GM12872 (cell line): Measurements from ENCODE around the gene ARHGAP45.

Experiments used
- TF ChIP-seq, protein P1 (sequence below): IDR thresholded peaks from 3 replicates; pipeline ENCODE4 v1.5.1; 2011; ENCODE audit warnings: low read depth, mild to moderate bottlenecking, low read length, moderate library complexity; ENCODE audit not compliant: insufficient read depth

Gene ARHGAP45

DNA sequence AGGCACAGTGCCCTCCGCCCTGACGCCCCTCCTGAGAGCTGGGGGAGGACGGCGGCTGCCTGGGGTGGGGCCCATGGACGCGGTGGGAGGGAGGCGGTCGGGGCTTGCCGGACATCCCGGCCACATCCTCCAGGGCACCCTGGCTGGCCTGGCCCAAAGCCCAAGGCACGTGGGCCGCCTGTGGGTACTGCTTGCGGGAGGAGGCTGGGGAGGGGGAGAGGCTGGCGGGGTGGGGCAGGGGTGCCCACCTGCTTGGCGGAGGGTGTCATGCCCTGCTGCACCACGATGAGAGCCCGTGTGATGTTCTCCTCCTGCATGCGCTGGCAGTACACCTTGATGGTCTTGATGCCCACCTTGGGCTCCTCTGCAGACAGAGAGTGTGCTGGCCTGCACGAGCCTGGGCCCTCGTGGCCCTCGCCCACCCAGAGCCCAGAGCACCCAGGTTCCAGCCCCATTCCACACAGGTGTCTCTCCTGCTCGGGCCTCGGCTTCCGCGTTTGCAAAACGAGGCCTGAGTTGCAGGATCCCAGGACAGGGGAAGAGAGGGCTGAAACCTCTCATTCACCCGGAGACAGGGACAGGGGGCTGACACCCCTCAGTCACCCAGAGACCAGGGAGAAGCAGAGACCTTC is 24.7 kb downstream of the ARHGAP45 start:
- TF ChIP-seq, protein P1, sequence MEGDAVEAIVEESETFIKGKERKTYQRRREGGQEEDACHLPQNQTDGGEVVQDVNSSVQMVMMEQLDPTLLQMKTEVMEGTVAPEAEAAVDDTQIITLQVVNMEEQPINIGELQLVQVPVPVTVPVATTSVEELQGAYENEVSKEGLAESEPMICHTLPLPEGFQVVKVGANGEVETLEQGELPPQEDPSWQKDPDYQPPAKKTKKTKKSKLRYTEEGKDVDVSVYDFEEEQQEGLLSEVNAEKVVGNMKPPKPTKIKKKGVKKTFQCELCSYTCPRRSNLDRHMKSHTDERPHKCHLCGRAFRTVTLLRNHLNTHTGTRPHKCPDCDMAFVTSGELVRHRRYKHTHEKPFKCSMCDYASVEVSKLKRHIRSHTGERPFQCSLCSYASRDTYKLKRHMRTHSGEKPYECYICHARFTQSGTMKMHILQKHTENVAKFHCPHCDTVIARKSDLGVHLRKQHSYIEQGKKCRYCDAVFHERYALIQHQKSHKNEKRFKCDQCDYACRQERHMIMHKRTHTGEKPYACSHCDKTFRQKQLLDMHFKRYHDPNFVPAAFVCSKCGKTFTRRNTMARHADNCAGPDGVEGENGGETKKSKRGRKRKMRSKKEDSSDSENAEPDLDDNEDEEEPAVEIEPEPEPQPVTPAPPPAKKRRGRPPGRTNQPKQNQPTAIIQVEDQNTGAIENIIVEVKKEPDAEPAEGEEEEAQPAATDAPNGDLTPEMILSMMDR: no peak

DNA sequence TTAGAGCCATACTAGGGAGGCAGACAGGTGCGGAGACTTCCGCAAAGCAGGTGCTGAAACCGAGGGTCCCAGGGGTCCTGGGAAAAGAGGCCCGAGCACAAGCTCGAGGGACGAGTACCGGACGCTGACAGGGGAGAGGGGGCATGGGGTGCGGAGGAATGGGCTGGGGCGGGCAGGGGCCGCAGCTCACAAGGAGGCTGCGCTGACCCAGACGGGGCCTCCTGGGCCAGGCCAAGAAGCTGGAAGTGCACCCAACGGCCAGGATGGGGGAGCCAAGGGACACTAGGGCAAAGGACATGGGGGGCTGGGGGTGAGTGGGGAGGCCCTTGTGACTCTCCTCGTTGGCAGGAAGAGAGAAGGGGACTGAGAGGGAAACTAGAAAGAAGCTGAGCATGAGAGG is 26.4 kb downstream of the ARHGAP45 start:
- TF ChIP-seq, protein P1: no peak

DNA sequence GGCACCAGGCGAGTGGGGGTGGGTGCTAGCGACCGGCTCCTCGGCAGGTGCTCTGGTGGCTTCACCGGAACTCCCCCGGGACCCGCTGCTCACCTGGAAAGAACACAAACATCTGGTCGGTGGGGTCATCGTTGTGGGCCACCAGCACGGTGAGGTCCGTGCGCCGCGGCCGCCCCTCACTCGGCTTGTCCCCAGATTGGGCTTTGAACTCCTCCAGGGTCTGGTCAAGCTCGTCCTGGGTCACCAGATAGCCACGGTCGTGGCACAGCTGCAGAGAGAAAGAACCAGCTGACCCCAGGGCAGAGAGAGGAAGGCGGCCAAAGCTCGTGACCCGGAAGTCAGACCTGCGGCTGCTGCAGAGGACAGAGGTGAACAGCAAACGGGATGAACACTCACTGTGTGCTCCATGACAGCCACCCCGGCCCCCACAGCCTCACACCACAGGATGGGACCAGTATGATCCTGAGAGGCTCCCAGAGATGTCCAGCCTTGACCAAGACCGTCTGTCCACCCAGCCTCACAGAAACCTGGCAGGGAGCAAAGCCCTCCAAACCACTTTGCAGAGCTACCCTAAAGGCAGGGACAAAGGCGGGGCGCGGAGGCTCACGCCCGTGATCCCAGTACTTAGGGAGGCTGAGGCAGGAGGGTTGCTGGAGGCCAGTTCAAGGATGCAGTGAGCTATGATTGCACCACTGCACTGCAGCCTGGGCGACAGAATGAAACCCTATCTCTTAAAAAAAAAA is 27.0 kb downstream of the ARHGAP45 start:
- TF ChIP-seq, protein P1: no peak

DNA sequence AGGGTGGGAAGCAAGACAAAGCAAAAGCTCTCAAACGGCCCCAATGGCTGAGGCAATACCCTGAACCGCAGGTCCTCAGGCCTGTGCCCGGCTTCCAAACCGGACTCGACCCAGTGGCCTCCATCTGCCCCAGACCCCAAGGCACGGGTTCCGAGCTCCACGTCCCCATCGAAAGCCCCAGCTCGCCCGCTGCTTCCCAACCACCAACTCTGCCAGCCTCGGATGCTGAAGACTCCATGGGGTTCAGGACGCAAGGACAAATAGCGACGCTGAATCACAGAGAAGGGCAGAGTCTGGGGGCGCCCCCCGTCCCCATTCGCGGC is 27.6 kb downstream of the ARHGAP45 start:
- TF ChIP-seq, protein P1: no peak

DNA sequence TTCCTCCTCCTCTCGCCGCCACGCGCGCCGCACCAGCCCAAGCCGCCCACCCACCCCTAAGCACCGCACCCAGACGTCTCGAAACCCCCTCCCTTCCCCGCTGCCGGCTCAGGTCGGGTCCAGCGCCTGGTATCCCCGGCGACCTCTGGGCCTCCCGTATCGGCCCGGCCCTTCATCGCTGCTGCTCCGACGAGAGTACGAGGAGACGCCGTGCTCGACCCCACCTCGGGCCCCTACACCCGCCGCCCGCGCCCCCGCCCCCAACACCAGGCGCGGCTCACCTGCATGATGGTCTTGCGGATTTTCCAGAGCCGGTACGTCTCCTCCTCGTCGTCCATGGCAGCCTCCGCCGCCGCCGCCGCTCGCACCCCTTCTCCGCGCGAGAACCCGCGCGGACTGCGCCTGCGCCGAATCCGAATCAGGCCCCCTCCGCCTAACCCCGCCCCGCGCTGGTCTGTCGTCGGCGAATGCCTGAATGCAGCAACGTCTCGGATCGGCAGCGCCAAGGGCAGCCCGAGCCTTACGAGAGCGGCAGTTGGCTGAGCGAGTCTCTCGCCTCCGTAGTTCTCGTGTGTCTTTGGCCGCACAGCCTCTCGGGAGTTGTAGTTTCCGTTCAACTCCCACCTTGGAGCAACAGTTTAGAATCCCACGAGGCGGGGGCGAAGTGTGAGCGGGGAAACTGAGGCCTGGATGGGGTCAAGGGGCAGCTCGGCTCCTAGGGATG is 28.2 kb downstream of the ARHGAP45 start, which contains the start of gene POLR2E:
Gene POLR2E, minus strand, starts transcription at position 398 of the 724 bp plus-strand sequence. Its CDS starts 60 bp downstream, at position 338.
- TF ChIP-seq, protein P1: no peak

DNA sequence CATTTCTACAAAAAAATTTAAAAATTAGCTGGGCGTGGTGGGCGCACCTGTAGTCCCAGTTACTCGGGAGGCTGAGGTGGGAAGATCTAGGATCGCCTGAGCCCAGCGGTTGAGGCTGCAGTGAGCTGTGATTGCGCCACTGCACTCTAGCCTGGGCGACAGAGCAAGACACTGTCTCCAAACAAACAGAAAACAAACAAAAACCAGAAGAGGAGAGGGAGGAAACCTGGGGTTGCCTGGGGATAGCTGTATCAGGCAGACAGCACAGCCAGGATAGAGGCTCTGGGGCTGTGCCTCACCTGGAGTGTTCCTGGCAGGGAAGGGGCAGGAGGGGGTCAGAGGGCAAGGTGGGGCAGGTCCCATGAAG is 30.8 kb downstream of the ARHGAP45 start:
- TF ChIP-seq, protein P1: no peak
